GM19395 (cell line): ENCODE measurements around the gene BCL6B.
"Not testable (repeated sequence)": the region's sequence is repeated elsewhere in the genome, so short reads cannot be mapped to it uniquely, and the experiment has no call there.

Source experiments
- ATAC-seq: cut with Tn5 transposase; IDR thresholded peaks from one replicate; pipeline ENCODE4 v1.9.1; 2021; ENCODE audit warnings: mild to moderate bottlenecking, moderate library complexity; ENCODE audit not compliant: unreplicated experiment

The BCL6B gene, protein sequence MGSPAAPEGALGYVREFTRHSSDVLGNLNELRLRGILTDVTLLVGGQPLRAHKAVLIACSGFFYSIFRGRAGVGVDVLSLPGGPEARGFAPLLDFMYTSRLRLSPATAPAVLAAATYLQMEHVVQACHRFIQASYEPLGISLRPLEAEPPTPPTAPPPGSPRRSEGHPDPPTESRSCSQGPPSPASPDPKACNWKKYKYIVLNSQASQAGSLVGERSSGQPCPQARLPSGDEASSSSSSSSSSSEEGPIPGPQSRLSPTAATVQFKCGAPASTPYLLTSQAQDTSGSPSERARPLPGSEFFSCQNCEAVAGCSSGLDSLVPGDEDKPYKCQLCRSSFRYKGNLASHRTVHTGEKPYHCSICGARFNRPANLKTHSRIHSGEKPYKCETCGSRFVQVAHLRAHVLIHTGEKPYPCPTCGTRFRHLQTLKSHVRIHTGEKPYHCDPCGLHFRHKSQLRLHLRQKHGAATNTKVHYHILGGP

DNA sequence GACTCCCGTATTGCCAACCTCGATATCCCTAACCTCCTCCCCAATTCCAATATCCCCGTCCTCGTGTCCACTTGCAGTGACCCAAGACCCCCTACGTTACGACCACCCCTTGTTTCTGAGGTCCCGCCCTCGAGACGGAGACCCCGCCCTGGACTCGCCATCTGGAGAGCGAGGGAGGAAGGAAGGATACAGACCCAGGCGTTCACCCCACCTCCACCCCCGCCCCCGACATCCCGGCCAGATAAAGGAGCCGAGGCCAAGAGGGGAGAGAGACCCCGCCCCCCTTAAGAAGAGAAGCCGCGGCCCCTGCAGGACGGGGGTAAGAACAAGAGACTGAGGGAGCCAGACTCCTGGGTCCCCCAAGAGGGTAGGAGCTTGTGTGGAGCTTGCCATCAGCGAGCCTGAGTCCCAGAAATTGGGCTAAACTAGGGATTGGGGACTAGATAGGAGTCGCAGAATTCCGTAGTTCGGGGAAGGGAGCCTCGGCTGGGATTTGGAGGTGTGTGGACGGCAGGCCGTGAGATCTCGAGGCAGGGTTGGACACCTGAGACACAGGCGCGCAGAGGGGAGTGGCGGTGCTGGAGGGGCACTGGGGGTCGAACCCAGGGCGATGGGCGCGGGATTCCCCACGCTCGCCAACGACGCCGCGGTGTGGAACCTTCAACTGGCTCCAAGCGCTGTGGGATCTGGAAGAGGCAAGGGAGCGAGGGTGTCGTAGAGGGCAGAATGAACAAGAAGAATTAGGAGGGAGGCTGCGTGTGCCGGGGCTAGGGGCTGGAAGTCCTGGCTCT is at the start of gene BCL6B:
Gene BCL6B (plus strand): TSS at position 270 of the 791 bp plus-strand sequence. CDS start 622 bp downstream, outside the sequence.
- ATAC-seq = no peak

DNA sequence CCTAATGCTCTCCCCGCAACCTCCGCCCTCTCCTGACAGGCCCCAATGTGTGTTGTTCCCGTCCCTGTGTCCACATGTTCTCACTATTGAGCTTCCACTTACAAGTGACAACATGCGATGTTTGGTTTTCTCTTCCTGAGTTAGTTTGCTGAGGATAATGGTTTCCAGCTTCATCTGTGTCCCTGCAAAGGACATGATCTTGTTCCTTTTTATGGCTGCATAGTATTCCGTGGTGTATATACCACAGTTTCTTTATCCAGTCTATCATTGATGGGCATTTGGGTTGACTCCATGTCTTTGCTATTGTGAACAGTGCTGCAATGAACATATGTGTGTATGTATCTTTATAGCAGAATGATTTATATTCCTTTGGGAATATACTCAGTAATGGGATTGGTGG is 43.4 kb upstream of the BCL6B start:
- not testable (repeated sequence) for ATAC-seq

DNA sequence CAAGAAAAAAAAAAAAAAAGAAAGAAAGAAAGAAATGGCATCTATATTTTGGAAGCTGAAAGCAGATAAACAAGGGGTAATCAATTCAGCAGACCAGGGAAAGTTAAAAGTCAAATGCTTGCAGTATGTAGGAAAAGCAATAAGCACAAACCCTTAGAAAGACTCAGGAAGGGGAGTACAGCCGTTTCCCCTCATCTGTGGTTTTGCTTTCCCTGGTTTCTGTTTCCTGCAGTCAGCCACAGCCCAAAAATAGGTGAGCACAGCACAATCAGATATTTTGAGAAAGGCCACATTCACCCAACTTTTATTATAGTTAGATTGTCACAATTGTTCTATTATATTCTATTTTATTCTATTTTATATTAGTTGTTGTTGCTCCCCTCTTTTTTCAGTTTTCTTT is 41.4 kb upstream of the BCL6B start:
- no peak for ATAC-seq

DNA sequence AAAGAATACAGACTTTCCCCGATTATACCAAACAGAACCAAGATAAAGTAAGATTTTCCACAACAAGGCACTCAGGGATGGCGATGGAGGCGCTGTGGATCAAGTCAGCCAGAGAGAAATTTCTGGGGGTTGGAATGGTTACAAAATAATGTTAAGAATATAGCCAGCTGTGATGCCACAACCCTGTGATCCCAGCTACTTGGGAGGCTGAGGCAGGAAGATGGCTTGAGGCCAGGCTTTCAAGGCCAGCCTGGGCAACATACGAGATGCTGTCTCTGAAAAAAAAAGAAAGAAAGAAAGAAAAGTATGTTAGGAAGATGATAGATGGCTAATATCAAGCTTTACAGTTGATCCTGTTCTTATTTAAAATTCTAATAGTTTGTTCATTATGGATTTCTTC is 37.6 kb upstream of the BCL6B start:
- no peak for ATAC-seq

DNA sequence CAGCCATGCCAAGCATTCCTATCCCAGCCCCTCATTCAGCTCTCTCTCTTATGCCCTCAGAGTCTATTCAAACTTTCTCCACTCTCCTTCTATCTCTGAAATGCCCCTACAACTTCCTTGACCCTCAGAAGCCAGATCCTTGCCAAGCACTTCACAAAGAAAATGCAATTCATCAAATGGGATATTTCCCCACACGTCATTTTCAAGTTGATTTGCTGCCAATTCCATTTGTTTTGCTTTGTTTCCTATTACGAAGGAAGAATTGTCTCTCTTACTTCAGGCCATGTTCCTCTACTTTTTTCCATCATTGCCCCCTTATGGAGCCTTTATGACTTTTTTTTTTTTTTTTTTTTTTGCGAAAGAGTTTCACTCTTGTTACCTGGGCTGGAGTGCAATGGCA is 36.2 kb upstream of the BCL6B start:
- ATAC-seq = no peak

DNA sequence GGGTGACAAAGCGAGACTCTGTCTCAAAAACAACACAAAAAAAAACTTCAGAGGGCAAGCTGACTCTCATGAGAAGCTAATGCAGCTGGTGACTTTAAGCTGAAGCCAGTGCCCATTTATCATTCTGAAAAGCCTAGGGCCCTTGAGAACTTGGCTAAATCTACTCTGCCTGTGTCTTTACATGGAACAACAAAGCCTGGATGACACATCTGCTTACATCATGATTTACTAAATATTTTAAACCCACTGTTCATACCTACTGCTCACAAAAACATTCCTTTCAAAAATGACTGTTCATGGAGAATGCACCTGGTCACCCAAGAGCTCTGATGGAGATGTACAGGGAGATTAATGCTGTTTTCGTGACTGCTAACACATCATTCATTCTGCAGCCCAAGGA is 33.1 kb upstream of the BCL6B start:
- ATAC-seq = no peak

DNA sequence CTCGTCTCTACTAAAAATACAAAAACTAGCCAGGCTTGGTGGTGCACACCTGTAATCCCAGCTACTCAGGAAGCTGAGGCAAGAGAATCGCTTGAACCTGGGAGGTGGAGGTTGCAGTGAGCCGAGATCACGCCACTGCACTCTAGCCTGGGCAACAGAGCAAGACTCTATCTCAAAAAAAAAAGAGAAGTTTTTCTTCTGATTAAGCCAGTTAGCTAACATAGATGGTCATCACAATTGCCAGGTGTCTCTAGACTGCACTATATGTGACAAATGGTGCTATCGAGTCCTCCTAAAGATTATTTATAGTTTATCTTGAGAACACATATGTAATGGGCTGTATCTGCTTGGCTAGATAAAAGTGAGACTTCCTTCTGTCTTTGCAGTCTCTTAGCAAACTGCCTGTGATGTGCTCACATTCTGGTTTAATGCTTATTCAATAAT is 29.2 kb upstream of the BCL6B start:
- ATAC-seq = not testable (repeated sequence)

DNA sequence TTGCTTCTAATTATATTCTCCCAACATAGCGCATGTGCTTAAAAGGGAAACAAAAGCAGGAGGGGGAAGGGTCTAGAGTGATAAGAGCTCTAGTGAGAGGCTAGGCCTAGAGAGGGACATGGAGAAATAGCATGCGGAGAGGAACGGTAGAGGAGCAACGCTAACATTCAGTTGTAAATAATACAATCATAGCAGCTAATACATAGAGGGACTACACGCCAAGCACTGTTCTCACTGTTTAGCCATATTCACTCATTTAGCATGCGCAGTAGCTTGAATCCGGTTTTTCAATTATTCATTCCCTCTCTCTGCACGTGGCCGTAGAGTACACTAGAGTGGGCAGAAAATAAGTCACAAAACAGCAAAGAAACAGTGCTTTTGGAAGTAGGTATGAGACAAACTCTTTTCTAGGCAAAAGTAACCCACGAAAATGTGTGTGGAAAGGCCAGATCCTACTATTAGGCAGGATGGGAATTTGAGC is 28.7 kb upstream of the BCL6B start:
- ATAC-seq = no peak

DNA sequence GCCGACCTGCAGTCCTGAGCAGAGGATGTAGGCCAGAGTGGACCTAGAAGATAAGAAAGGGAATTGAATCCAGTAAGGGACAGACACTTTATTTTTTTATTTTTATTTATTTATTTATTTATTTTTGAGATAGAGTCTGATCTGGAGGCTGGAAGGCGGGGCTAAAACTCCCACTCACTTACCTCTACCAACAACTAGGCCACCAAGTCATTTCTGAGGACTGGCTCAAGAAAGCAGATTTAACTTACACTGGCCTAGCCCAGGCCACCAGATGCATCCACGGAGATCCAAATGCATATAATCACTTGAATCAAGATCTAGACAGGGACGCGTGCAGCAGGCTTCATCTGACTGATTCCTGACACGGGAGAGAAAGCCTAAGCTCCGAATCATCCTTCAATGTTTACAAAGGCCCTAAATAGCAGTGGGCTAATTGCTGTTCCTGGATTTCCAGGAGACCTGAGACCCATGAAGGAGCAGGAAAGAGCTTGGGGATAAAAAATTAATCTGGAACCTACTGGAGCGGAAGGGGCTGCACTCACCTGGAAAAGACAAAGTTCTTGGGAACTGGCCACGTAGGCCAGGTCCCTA is 28.1 kb upstream of the BCL6B start:
- ATAC-seq = no peak

DNA sequence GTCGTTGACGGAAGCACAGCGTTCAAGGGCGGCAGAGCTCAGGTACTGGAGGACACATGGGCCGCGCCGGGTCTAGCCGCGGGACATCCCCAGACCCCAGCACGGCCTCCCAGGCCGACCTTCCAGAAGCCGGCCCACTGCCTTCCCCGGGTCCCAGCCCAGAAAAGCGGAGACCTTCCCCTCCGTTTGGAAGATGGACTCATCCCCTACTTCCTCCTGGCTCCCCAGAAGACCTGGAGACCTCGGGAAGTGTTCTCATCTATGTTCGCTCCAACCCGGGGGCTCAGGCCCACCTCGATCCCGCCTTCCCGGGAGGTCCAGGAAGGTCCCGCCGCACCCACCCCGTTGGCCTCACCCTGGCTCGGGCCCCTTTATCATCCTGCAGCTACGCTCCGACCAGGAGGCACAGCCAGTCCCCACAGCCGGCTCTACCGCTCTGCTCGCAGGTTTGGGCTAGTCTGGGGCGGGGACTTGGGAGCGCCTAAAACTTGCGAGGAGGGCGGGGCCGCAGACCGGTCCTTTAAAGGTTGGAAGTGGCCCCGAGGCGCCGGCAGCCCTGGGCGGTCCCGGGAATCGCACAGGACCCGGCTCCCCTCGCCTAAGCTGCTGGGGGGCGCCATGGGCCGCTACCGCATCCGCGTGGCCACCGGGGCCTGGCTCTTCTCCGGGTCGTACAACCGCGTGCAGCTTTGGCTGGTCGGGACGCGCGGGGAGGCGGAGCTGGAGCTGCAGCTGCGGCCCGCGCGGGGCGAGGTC is 27.2 kb upstream of the BCL6B start, which contains the start of gene ALOX12:
Gene ALOX12 (plus strand): TSS at position 550 of the 756 bp plus-strand sequence. CDS start 69 bp downstream, at position 619.
- ATAC-seq = no peak

DNA sequence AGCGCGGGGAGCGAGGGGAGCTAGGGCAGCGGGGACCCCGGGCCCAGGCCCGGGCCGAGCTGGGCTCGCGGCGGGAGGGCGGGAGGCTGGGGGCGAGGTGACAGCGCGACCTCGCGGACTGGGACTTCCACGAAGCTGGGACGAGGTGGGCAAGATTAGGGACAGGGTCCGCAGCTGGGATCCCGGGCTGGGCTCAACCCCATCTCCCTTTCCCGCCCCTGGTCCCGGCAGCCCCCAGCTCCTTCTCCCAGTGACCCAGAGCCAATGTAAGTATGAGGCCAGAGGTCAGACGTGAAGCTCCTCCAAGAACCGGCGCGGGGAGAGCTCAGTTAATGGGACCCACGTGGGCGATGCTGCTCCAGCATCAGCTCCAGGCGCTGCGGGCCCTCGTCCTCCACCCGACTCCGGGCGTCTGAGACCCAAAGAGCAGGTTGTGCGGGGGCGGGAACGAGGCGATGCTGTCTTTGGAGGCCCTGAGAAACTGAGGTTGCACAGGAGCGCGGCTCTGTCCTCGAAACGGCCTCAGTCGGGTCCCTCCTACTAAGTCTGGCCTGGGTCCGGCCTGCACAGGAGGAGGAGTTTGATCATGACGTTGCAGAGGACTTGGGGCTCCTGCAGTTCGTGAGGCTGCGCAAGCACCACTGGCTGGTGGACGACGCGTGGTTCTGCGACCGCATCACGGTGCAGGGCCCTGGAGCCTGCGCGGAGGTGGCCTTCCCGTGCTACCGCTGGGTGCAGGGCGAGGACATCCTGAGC is 26.4 kb upstream of the BCL6B start:
- no peak for ATAC-seq

DNA sequence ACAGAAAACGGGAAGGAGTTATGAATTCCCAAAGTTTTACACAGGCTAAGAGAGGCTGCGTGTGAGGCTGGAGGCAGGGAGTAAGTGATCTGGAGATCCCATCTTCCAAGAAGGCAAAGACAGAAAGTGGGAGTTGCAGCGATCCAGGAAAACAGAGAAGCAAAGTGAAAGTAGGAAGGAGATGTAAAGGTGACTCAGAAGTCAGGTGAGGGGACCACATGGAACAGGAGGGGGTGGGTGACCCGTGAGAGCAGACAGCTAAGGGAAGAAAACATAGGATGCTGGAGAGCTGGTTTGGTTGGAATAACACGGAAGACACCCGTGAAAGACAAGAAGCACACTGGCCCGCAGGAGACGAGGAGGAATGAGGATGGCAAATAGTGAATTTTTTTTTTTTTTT is 25.7 kb upstream of the BCL6B start:
- ATAC-seq = no peak

DNA sequence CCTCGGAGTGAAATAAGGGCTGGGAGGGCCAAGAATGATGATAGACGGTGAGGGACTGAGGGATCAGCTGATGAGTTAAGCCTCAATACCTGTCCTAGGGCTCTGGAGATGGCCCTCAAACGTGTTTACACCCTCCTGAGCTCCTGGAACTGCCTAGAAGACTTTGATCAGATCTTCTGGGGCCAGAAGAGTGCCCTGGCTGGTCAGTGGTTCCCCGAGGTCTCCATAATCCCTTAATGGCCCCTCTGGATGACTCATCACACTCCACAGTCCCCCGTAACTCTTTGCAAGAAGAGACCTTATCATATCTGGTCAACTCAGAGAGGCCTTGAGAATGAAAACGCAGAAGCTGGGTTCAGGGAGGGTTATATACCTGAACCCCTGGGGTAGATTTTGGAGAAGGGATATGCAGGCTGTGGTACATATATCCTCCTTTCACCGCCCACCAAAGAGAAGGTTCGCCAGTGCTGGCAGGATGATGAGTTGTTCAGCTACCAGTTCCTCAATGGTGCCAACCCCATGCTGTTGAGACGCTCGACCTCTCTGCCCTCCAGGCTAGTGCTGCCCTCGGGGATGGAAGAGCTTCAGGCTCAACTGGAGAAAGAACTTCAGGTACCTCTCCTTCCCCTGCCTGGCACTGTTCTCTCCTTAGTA is 23.9 kb upstream of the BCL6B start:
- ATAC-seq = no peak

DNA sequence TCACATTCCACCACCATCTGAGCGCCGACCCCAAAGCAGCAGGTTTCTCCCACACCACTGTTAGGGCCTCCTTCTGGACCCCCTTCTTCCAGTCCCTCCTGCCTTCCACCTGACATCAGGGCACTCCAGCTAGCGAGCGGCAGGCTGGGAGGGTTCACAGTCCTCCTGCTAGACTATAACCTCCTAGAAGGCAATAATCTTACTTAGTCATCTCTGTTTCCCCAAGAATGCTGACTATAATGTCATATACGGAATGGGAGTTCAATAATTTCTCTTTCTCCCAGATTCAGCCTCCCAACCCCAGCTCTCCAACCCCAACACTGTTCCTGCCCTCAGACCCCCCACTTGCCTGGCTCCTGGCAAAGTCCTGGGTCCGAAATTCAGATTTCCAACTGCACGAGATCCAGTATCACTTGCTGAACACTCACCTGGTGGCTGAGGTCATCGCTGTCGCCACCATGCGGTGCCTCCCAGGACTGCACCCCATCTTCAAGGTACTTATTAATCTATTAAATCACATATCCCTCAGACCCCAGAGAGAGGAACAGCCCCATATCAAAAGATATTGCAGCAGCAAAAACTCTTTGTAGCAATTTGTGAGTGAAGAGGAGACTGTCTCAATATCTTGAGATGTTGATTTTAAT is 21.4 kb upstream of the BCL6B start:
- no peak for ATAC-seq

DNA sequence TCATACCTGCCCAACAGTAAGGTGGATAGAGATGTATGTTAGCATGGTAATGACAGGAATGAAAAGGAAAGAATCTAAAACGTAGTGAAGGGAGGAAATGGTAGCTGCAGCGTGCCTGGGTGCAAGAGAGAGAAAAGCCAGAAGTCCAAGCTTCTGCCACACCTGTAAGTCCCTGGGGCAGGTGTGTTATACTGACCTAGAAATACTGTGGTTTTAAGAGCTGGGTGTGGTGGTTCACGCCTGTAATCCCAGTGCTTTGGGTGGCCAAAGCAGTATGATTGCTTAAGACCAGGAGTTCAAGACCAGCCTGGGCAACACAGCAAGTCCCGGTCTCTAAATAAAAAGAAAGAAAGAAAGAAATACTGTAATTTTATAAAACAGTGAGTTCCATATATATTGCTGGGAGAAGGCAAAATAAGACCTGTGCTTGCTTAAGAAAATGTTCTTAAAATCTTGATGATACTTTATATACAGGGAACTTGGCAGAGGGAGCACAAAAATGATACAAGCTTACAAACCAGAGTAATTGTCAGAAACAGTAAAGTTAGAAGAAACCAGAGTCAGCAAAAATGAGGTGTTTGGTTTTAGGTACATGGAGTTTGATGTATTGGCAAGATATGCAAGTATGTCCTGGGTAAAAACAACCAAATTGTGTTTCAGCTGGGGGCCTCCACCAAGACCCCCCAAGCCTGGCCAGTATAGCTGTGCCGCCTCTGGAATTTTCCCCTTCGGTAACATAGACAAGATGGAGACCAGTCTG is 20.4 kb upstream of the BCL6B start:
- ATAC-seq = no peak

DNA sequence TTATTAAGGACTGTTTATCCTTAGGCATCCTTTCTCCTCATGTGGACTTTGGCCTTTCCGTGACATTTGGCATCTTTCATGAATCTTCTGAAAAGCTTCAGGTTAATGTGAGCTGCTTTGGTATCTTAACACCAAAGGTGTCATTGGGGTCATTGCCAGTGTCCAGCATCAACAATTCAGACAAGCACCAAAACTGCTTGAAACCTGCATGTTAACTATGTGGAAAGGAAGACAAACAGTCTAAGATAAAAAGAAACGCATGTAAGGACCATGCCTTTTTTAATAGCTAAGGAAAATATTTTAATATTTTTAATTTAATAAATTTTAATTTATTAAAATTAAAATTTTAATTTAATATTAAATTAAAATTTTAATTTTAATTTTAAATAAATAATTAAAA is 19.1 kb upstream of the BCL6B start:
- ATAC-seq = no peak

DNA sequence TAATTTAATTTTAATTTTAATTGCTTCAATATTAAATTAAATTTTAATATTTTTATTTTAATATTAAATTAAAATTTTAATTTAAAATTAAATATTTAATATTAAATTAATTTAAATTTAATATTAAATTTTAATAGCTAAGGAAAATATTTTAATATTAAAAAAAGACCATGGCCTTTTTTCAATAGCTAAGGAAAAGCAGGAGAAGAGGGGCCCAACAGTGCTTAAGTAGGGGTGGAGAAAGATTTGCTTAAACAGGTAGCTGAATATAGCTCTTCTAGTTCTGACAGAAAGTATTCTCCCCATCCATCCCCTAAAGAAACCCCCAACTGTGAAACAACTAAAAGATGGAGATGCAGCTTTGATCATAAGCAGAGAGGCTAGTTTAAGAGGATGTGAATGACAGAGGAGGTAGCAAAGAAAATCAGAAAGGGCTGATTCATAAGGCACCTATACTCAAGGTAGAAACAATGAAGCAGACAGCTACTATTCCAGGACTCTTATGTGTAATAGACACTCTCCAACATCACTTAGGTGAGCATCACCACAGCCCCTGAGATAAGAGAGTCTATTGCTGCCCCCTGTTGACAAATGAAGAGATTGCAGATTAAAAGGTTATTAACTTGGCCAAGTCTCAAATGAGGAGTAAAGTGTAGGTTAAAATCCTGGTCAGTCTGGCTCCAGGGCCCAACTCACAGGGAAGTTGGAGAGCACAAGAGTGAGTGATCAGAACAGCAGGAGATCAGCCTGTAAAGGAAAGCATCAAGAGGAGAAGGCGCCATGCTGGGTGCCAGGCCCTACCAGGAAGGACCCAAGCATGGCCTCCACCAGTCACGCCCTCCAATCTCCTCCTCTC is 18.2 kb upstream of the BCL6B start:
- no peak for ATAC-seq
